Measurements from ENCODE around the gene G6PC1.
"Not testable (repeated sequence)": the region's sequence is repeated elsewhere in the genome, so short reads cannot be mapped to it uniquely, and the experiment has no call there.

The G6PC1 gene

DNA sequence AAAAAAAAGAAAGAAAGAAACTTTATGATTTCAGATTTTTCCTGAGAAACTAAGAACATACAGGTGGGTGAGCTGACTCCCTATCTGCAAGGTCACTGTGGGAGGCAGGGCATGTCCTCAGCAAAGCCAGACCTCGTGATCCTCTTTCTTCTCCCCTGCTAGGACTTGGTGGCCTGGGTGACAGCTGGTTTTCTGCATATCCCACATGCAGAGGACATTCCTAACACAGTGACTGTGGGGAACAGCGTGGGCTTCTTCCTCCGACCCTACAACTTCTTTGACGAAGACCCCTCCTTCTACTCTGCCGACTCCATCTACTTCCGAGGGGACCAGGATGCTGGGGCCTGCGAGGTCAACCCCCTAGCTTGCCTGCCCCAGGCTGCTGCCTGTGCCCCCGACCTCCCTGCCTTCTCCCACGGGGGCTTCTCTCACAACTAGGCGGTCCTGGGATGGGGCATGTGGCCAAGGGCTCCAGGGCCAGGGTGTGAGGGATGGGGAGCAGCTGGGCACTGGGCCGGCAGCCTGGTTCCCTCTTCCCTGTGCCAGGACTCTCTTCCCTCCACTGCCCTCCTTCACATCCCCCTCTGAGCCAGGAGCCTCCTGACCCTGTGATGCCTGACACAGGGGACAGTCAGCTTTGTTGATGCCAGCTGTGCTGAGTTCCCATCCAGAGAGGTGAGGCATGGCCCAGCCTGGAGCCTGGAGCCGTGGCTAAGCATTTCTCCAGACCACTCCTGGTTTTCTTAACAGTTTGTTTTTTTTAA lies 26.5 kb upstream of the G6PC1 start:
- not testable (repeated sequence) for DNase-seq

DNA sequence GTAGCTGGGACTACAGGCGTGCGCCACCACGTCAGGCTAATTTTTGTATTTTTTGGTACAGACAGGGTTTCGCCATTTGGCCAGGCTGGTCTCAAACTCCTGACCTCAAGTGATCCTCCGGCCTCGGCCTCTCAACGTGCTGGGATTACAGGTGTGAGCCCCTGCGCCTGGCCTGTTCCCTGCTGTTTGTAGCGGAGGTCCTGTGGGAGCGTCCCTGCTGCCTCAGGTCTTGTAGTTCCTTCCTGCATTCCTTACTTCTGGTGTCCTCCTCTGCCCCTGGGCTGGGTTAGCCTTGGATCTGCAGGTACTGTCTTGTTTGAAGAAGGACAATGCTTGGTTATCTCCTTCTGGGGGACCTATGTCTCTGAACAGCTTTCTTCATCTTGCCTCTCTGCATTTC lies 23.6 kb upstream of the G6PC1 start:
- DNase-seq: no peak

DNA sequence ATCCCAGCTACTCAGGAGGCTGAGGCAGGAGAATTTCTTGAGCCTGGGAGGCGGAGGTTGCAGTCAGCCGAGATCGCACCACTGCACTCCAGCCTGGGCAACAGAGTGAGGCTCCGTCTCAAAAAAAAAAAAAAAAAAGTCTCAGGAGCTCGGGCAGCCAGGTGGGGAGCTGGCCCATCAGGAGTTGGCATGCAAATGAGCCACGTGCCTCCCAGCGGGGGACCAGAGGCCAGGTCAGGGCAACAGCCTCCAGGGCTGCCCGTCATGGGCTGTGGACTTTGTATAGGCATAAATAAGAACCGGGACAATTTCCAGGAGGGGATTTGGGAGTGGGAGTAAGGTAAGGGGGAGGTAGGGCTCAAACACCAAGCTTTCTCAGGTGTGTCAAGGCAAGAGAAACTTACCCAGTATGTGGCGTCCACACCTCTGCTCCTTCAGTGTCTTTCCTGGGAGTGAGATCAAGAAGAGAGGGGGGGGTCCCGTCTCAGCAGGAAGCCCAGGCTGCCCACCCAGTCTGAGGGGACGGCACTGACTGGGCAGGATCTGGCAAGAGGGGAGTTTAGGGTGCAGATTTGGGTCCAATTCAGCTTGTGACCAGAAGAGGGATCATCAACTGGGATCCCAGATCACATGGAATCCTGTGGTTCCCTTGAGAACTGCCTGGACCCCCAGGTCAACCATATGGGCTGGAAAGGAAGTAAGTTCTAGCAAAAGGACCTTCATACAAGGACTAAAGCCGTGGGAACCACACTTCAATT lies 22.3 kb upstream of the G6PC1 start:
- peak; percentile 88 for DNase-seq

DNA sequence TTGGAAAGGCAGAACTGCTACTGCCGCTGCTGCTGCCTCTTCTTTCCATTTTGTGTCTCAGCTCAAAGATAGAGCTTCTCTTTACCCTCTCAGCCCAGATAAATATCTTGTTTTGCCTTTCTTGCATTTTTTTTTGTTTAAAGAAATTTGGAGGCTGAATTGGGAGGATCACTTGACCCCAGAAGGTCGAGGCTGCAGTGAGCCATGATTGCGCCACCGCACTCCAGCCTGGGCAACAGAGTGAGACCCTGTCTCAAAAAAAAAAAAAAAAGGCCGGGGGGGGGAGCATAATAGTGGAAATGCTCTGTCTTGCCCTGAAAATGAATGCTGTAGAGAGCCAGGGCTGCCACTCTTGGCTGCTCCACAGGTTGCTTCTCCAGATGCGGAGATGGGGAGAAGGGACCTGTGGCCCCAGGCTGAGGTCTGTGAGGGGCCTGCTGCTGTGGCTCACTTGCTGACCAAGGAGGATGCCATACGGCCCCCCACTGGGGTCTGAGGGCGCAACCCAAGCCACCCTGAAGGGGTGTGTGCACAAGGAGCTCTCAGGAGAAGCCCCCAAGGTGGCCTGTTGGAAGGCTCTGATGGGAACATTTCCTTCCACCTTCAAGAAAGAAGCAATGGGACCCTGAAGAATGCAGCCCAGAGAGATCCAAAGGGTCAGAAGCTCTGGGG lies 21.5 kb upstream of the G6PC1 start:
- no peak for DNase-seq

DNA sequence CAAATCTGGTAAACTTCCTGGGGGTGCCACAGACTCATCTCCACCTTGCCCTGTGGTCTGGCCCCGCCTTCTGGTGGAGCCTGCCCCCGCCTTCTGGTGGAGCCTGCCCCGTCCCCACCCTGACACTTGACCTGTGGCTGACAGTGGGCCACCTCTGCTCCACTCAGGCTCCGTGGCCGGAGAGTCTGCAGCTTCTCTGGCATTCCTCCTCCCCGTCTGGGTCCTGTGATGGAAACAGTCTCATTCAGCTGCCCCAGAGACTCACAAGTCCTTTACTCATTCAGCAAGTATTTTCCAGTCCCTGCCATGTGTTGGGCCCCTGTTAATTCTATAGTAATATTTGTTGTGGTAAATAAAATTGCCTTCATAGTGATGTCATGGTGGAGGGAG lies 21.0 kb upstream of the G6PC1 start:
- no peak for DNase-seq

DNA sequence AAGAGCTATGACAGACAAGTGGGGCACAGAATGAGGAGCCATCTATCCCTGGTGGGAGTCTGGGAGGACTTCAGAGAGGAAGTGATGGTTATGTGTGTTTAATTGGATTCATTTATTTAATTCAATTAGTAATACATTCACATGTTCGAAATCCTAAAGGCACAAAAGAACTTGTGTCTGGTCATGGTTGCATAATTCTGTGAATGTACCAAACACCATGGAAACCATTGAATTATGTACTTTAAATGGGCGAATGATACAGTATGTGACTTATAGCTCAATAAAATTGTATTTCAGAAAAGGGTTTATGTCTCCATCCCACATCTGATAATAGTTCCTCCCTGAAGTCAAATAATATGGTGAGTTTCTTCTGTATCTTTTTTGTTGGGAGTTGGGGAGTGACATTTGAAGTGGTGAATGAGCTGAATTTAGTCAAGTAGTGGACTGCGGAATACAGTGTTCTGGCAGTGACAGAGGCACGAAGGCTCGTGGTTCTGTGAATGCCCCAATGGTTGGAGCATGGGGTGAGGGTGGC lies 19.8 kb upstream of the G6PC1 start:
- no peak for DNase-seq

DNA sequence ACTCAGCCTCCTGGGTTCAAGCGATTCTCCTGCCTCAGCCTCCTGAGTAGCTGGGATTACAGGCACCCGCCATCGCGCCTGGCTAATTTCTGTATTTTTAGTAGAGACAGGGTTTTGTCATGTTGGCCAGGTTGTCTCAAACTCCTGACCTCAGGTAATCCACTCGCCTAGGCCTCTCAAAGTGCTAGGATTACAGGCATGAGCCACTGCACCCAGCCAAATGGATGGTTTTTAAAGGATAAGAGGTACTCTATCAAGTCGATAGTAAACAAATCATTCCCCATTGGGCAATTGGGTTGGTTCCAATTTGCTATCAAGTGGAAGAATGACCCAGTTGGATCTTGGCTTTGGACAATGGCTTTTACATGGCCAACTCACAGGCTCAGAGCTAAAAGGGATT lies 18.9 kb upstream of the G6PC1 start:
- not testable (repeated sequence) for DNase-seq

DNA sequence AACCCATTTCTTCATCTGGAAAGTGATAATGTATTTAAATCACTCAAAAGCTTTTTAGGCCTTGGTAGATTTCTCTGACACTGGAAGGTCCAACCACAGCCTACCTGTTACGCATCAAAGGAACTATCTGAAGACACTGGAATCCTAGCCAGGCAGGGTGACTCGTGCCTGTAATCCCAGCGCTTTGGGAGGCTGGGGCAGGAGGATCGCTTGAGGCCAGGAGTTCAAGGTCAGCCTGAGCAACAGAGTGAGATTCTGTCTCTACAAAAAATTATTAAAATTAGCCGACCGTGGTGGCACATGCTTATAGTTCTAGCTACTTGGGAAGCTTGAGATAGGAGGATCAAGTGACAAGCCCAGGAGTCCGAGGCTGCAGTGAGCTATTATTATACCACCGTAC lies 18.4 kb upstream of the G6PC1 start:
- no peak for DNase-seq

DNA sequence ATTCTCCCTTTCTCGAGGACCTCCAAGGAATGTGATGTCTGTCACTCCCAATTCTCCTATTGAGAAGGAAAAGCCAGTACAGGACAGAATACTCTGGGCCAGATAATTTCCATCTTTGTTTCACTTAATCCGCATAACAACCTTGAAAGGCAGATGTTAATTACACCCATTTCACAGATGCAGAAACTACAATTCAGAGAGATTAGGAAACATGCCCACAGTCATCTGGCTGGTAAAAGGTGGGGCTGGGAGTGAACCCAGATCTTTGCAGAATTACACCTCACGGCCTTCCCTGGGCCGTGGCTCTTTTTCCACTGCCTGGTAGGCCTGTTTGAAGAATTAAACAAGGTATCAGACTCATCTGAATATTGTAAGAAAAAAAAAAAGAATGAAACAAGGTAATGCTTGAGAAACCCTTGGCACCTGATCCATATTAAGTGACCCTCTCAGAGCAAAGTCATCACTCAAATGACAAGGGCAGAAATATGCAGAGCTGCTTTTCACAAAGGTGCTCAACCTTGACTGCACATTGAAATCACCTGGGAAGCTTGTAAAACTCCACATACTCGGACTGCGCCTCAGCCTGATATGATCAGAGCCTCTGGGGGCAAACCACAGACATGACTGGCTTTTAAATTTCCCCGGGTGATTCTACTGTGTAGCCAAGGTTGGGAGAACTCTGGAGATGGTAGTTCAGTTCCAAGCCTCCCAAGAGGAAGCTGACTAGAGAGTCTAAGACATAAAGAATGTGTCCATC lies 16.6 kb upstream of the G6PC1 start:
- no peak for DNase-seq

DNA sequence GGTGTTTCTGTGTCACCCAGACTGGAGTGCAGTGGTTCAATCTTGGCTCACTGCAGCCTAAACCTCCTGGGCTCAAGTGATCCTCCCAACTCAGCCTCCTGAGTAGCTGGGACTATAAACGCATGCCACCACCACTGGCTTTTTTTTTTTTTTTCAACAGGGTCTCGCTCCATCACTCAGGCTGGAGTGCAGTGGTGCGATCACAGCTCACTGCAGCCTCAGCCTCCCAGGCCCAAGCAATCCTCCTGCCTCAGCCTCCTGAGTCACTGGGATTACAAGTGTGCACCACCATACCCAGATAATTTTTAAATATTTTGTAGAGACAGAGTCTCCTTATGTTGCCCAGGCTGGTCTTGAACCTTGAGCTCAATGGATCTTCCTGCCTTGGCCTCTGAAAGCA lies 14.8 kb upstream of the G6PC1 start:
- not testable (repeated sequence) for DNase-seq

DNA sequence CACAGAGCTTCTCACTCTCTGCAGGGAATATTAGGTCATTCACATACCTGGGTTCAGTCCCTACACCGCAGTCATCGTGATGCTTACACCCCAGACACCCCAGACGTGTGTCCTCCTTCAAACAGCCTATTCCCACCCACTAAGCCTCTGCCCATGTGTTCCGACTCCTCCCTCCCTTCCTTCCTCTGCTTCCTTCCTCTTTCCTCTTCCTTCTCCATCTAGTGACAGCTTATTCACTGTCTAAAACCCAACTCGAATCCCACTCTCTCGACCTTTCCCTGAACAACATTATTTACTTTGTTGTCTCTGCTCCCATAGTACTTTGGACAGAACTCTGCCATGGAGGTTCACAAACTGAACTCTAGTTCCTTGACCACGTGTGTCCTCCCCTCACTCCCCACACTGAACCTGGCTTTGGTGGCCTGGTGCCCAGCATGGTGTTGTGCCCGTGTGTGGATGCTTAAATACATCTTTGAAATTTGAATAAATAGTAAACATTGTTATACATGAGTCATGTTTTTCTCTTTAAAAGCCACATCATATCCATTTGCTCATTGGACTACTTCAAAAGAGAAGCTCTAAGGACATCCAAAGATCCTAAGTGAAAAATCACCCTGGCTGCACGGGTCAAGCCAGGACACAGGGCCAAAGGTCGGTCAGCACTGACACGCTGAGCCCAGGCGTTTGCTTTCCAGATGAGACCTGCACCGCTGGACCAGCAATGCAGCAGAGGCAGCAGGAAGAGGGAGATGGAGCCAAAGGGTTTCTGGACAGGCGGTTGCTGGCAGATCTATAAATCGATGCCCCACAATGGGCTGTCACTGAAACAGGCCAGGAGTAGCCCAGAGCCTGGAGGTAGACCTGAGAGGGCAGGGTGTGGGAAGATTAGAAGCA lies 14.1 kb upstream of the G6PC1 start:
- DNase-seq: peak; percentile 27

DNA sequence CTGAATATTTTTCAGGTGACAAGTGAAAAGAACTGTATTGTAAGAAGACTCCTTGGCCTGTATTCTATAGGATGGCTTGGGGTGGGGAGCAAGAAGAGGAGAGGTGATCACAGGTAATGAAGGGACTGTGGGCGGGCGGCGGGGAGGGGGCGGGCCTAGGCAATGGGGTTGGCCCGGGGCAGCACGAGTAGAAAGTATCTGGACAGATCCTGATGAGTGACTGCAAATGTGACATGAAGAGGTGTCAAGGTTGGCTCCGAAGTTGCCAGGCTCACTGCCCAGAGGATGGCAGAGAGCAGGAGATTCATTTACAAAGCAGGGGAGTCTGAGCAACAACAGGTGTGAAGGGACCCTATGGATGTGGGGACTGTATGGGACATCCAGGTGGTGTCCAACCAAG lies 10.8 kb upstream of the G6PC1 start:
- DNase-seq: no peak

DNA sequence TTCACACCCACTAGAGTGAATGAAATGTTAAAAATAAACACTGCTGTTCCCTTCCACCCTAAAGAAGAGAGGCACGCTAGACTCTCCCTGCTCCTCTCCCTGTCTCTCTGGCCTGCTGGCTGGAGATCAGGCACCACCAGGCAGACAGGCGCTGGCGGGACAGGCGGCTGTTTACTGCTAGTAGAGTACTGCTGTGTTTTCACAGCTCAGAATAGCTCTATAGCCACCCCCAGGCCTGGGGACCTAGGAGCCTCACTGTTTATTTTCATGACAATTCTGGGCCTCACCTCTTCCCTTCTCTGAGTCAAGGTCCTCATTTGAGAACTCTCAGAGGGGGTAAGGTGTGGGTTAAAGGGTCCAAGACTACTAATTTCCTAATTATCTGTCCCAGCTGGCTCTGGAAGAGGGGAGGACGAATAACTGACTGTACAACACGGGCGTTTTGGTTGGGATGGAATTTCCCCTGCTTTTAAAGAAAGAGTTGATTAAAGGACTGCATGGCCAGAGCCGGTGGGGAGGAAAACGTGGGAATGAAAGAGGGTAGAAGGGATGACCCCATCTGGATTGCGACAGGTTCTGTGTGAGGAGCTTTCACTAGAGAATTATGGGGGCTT lies 9.0 kb upstream of the G6PC1 start:
- DNase-seq: peak; percentile 27

DNA sequence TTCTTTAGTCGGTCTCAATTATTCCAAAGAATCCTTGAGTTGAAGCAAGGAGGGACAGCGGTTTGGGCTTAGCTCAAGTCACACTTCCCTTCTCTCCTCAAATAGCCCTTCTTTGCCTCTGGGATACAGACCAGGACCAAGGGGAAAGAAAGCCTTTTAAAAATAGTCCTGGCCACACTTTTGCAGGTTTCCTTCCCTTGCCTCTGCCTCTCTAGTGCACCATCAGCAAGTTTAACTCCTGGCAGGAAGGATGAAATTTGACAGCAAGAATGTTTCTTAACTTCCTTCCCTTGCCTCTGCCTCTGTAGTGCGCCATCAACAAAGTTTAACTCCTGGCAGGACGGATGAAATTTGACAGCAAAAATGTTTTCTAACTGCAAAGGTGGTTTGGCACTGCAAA lies 7.2 kb upstream of the G6PC1 start:
- DNase-seq: no peak

DNA sequence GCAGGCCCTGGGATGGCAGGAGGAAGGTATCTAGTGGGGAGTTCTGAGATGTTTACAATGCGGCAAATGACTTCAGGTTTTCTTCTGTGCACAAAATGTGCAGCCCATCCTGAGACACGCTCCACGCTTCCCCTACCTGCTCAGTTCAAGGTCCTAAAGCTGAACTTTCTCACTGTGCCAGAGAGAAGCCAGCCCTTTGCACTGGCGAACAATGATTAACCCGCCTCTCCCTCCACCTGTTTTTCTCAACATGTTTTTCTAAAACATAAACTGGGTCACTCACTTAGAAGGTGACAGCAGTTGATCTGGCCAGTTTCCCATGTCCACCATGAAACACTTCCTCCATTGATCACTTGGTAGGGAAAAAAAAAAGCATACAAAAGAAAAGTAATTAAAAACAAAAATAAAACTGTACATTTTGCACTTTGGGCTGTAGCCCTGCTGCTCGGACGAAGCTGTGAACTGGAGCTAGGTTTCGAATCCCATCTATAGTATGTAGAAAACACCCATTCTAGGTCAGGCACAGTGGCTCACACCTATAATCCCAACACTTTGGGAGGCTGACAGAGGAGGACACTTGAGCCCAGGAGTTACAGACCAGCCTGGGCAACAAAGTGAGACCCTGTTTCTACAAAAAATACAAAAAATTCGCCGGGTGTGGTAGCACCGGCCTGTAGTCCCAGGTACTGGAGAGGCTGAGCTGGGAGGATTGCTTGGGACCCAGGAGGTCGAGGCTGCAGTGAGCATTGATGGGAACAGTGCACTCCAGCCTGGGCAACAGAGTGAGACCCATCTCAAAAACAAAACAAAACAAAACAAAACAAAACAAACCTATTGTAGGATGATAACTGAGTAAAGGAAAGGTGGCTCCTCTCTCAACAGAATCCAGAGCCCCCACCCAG lies 6.1 kb upstream of the G6PC1 start:
- peak; percentile 28 for DNase-seq

DNA sequence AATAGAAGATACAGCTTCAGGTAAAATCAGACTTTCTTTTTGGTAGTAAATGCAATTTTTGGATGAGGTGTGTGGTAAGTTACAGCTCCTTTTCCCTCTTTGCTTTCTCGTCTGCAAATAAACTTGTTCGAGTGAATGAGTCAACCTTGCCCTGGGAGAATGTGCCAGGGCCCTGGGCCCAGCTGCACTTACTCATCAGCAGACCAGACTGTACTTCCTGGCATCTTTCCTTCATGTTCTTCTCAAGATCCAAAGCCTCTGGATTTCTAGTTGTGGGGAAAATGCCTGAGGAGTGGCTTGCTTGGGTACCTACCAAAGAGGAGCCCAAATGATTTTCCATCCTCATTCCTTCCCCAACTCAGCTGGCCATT lies 5.4 kb upstream of the G6PC1 start:
- peak; percentile 65 for DNase-seq

DNA sequence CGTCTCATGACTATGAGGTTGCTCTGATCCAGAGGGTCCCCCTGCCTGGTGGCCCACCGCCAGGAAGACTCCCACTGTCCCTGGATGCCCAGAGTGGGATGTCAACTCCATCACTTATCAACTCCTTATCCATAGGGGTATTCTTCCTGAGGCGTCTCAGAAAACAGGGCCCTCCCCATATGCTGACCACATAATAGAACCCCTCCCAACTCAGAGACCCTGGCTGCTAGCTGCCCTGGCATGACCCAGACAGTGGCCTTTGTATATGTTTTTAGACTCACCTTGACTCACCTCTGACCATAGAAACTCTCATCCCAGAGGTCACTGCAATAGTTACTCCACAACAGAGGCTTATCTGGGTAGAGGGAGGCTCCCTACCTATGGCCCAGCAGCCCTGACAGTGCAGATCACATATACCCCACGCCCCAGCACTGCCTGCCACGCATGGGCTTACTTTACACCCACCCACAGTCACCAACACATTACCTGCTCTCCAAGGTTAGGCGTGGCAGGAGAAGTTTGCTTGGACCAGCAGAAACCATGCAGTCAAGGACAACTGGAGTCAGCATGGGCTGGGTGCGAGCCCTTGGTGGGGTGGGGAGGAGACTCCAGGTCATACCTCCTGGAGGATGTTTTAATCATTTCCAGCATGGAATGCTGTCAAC lies 2.3 kb upstream of the G6PC1 start:
- no peak for DNase-seq

DNA sequence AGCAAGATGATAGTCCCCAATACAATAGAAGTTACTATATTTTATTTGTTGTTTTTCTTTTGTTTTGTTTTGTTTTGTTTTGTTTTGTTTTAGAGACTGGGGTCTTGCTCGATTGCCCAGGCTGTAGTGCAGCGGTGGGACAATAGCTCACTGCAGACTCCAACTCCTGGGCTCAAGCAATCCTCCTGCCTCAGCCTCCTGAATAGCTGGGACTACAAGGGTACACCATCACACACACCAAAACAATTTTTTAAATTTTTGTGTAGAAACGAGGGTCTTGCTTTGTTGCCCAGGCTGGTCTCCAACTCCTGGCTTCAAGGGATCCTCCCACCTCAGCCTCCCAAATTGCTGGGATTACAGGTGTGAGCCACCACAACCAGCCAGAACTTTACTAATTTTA lies 618 bp upstream of the G6PC1 start:
- DNase-seq: not testable (repeated sequence)

DNA sequence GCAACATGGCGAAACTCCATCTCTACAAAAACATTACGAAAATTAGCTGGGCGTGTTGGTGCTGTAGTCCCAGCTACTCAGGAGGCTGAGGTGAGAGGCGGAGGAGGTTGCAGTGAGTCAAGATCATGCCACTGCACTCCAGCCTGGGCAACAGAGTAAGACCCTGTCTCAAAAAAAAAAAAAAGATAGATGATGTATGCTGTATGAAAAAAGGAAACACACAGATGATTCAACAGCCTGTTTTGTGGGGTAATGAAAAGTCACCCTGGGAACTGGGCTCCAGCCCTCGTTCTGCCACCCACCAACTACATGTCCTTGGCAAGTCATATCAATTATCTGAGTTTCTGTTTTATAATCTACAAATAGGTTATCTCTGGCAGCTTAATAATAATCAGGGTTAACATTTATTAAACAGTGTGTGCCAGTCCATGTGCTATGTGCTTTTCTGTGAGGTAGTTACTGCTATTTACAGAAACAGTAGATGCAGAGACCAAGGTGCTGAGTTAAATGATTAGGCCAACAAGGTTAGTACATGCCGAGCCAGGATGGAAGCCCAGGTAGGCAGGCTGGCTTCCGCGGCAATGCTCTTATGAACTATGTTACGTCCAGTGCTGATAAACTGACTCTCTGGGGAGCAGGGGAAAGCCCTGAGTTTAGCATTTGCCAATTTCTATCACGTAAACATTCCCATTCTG lies 1.1 kb downstream of the G6PC1 start:
- no peak for DNase-seq

Data from DMS53 (cell line).